ENCODE measurements around the gene UACA.

UACA gene

DNA sequence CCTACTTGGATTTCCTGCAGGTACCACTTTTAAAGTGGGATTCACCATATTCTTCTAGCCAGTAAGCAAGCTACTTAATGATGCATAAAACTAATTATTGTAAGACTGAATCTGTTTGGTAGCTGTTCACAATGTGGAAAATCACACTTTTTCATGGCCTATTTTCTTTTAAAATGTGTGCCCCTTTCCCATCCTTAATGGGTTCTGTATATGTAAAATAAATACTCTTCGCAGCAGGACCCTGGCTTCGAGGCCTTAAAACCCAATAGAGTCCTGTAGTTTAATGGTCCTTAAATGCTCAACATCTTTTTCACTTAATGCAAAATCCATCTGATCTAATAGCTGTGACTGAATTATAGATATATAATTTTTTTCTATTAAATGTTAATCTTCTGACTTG is 111.0 kb downstream of the UACA start:
- DNase-seq: no peak

GRCh38 chr15:70651303-70651845 is 112.0 kb downstream of the UACA start:
- no peak for DNase-seq

GRCh38 chr15:70650567-70651302 is 112.6 kb downstream of the UACA start:
- no peak for DNase-seq

- no peak for DNase-seq
Measured at GRCh38 chr15:70647396-70647795, 116.0 kb downstream of the UACA start.

DNA sequence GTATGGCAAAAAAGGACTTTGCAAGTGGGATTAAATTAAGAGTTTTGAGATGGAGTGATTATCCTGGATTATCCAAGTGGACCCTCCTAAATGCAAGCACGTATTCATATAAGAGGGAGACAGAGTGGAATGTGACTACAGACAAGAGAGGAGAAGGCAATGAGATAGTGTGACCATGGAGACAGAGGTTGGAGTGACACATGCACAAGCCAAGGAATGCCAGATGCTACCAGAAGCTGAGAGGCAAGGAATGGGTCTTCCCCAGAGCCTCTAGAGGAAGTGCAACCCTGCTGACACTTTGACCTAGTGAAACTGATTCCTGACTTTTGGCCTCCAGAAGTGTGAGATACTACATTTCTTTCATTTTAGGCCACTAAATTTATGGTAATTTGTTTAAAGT is 117.2 kb downstream of the UACA start:
- no peak for DNase-seq

- no peak for DNase-seq
Measured at GRCh38 chr15:70643783-70644125, 119.6 kb downstream of the UACA start.

DNA sequence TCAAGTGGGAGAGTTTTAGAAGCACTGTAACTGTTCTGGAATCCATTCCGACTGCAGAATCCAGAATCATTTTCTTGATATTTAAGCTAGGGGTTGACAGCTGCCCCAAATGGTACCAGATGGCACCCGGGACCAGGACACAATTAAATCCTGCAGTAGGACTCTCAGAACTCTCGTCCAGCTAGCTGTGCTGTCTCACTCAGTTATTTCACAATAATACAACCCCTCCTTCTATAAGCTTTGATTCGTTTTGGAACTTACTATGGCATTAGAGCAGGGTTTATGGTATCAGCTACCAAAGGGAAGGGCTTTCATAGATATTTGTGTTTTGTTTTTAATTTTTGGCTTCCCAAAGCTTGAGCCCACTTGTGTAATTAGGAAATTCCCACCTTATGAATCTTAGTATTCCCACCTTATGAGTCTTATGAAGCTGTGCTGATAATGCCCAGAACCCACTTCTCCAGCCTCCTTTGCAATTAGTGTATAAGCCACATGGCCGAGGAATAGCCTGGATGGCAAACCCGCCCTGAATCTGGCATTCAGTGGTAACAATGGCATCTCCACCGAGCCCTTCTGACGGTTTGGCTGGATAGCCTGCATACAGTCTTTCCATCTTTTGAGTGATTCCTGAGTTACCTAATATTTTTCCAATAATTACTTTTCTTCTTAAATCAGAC is 120.1 kb downstream of the UACA start:
- DNase-seq: no peak

DNA sequence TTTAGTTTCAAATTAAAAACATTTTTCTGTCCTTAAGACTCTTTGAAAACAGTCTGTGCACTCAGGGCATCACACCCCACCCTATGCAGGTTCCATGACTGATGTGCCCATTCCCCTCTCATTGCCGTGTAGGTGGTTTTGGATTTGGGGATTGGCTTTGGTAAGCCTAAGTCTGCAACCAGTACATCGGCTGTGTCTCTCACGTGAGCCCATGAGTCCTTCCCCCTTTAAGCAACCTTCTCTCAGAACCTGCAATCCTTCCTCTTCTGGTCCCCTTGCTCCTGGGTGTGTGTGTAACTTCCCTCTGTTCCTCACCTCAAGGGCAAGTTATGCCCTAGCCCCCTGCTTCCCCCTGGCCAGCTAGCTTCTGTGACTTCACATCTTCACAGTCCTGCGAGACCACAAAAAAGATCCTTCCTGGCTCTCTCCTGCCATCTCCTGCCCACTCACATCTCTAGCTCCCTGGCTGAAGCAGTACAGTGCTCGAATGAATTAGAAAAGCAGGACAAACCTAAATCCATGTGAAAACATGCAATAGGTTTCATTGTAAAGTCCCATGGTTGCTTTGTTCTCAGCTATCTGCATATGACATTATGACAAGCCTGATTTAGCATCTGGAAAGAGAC is 126.7 kb downstream of the UACA start:
- no peak for DNase-seq

DNA sequence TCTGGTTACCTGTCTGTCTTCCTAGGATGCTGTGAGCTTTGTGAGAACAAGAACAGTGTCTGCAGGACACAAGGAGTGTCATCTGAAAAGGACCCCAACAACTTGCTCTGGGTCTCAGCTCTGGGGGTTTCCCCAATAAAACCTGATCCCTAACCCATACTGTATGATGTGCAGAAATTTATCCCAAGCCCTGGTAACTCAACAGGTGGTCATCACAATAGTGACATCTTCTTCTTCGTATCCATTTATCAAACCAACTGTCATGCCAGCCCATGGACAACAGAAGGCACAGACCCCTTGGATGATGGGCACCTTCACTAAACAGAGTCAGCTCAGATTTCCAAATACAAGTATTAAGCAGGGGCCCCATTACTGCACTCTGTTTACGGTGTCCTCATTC is 127.5 kb downstream of the UACA start:
- no peak for DNase-seq

GRCh38 chr15:70633991-70634390 is 129.4 kb downstream of the UACA start:
- DNase-seq: no peak

DNA sequence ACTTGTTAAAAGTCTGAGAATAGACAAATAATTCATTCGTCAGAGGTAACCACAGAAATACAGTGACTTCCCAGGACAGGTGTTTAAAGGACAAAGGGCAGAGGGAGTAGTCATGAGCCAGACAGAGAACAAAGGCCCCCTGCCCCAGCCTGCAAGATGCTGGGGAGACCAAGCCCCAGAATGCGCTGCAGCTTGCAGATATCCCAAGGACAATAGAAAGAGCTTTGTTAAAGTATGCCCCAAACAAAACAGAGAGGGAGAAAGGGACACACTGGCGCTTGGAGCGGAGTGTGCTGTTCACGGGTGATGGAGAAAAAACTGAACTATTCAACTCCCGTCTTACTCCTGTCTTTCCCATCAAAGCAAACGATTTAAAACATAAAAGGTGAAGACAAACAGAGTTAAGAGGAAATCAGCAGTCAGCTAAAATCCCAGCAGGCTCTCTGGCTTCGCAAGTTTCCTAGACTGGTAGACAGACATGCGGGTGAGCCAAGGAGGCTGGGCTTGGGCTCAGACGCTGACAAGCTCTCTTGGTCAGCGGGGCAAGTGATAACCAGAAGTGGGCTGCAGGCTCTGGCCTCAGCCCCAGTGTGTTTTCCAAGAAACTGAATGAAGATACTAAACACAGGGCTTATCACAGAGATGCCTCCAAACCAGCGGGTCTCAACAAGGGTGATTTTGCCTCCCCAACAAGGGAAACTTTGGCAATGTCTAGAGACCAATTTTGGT is 130.1 kb downstream of the UACA start:
- no peak for DNase-seq

DNA sequence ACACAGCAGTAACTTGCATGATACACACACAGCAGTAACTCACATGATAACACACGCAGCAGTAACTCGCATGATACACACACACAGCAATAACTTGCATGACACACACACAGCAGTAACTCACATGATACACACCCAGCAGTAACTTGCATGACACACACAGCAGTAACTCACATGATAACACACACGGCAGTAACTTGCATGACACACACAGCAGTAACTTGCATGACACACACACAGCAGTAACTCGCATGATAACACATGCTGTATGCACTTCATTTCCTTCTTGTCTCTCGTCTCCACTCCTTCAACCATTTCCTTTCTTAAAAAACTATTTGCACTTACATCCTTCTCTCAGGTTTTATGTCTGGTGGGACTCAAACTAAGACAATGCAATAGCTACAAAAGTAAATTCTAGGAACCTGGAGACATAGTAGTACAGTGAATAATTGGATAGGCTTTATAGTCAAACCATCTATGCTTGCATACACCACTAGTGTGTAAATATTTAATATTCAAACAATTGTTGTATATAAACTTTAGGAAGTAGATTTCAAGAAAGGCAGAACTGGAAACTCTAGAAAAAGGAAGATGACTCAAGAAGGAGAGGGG is 130.8 kb downstream of the UACA start:
- no peak for DNase-seq

GRCh38 chr15:70632079-70632478 is 131.3 kb downstream of the UACA start:
- no peak for DNase-seq

- DNase-seq: no peak
Measured at GRCh38 chr15:70629735-70630273, 133.6 kb downstream of the UACA start.

DNA sequence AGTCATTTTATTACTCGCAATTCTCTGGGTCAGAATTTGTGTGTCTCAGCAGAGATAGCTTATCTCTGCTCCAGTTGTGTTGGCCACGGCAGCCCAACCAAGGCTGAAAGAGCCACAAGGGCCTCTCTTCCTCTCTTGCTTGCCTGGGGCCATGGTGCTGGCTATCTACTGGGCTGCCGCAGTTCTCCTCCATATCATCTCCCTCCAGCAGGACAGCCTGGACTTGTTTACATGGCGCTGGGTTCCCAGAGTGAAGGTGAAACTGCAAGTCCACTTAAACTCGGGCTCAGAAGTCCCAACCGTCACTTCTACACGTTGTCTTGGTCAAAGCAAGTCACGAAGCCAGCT is 134.8 kb downstream of the UACA start:
- DNase-seq: no peak

DNA sequence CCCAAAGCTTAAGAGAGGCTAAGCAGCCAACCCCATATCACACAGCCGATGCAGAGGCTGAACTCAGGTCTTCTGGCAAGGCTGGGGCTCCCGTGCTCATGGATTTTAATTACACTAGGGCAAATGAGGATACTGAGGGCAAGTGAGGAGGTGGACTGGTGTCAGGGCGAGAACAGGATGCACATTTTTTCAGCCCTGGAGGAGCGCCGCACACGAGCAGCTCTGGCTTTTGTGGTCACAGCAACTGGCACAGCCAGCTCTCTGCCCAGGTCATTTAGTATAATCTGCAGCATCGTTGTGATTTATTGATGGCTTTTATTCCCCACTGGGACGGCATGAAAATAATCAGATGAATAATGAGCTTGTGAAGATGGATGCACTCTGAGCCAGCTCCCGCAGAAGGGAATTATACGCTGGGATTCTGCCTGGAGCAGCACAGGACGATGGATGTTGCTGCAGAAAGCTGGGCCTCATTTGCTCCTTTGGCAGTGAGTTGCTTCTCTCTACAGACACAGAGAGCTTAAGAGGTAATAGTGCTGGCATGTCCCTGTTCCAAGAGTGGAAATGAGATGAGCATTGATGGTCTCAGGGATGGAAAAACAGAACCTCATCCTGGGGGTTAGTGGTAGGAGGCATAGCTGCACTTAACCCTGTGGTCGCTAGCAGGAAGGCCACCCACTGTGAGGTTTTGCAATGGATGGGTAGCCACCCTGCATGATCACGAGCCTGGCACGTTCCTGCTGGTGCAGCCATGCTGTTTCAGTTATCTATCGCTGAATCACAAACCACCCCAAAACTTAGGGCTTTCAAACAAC is 135.4 kb downstream of the UACA start:
- DNase-seq: no peak

DNA sequence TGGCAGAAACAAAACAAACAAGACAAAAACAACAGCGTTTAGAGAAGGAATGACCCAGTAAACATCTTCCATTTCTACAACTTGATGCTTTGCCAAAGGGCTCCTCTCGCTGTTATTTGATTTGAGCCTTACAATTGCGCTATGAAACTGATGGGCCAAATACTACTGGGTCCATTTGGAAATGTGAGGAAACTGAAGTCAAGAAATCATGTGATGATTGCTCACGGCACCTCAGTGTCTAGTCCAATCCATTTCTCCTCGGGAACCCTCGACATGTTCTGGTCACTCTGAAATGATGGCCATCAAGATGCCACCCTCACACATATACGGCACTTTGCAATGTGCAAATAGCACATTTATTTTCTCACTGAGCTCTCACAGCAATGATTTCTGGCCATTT is 136.0 kb downstream of the UACA start:
- no peak for DNase-seq

- DNase-seq: no peak
Measured at GRCh38 chr15:70625438-70625837, 137.9 kb downstream of the UACA start.

DNA sequence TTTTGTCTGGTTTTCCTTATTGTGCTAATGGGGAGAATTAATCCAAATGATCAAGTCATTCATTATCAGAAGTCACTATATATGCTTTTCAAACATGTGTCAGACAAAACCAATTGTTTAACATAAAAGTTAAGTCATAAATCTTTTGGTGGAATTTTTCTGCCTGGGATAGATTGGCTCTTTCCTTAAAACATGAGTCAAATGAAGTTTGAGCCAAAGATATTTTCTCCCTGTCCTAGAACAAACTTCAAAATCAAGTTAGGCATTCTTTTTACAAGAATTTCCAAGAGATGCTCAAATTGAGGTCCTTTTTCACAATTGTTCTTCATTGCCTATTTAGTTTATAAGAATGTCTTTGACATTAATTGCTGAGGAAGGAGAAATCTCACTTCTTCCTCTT is 138.3 kb downstream of the UACA start:
- DNase-seq: no peak

DNA sequence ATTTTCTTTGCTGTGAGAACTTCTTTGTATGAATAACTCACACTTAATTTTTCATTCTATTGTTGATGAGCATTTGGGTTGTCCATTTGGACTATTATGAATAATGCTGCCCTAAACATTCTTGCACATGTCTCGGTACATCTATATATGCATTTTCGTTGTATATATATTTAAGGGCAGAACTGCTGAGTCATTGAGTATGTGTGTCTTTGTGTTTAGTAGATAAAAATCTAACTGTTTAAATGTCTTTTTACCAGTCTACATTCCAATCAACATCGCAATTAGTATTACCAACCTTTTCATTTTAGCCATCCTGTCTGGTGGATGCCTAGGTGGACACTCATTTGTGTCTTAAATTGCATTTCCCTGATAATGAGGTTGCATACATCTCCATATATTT is 144.4 kb downstream of the UACA start:
- DNase-seq: no peak

- no peak for DNase-seq
Measured at GRCh38 chr15:70617911-70618287, 145.5 kb downstream of the UACA start.

Measured in NCI-H446 treated with DMSO at 0.1 percent for 48 hours (cell line).